HG02623 (cell line): ENCODE data around the gene BPIFB3.

Experiments used
- ATAC-seq: cut with Tn5 transposase; IDR thresholded peaks from one replicate; pipeline ENCODE4 v1.9.1; 2021; ENCODE audit warnings: moderate library complexity; ENCODE audit not compliant: unreplicated experiment

The BPIFB3 gene, protein sequence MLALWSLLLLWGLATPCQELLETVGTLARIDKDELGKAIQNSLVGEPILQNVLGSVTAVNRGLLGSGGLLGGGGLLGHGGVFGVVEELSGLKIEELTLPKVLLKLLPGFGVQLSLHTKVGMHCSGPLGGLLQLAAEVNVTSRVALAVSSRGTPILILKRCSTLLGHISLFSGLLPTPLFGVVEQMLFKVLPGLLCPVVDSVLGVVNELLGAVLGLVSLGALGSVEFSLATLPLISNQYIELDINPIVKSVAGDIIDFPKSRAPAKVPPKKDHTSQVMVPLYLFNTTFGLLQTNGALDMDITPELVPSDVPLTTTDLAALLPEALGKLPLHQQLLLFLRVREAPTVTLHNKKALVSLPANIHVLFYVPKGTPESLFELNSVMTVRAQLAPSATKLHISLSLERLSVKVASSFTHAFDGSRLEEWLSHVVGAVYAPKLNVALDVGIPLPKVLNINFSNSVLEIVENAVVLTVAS

DNA sequence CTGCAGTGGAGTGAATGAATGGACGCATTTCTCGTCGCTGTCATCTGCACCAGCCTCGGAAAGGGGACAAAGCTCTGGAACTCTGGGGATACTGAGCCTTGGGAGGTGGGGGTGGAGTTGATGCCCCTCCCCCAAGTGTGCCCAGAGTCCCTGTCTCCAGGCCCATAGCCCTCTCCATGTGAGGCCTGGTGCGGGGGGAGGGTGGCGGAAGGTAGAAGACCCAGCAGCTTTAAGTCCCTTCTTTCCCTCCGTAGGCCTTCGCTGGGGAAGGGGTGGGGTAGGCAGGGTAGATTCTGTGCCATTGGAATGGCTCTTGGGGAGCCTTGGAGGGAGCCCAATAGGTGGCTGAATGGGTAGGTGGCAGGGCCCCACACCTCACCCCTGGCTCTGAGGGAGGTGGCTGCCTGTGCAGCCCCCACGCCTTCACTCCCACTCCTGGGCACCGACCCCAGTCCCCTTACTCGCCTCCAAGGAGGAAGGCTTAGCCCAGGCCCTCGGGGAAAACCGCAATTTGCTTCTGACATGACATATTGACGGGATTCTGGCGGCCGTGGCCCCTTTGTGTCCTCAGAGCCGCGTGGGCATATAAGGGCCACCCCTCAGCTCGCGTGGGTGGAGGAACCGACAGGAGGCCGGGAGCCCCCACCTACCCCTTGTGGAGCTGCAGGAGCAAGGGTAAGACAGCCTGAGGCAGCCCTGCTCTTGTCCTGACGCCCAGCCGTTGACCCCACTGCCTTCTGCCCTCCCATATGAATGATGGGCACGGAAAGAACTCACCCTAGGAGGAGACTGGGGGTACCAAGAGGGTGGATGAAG, at the start of gene BPIFB3:
Gene BPIFB3, plus strand, starts transcription at position 613 of the 816 bp plus-strand sequence. CDS start 1,533 bp downstream, outside the sequence.
- no peak for ATAC-seq

DNA sequence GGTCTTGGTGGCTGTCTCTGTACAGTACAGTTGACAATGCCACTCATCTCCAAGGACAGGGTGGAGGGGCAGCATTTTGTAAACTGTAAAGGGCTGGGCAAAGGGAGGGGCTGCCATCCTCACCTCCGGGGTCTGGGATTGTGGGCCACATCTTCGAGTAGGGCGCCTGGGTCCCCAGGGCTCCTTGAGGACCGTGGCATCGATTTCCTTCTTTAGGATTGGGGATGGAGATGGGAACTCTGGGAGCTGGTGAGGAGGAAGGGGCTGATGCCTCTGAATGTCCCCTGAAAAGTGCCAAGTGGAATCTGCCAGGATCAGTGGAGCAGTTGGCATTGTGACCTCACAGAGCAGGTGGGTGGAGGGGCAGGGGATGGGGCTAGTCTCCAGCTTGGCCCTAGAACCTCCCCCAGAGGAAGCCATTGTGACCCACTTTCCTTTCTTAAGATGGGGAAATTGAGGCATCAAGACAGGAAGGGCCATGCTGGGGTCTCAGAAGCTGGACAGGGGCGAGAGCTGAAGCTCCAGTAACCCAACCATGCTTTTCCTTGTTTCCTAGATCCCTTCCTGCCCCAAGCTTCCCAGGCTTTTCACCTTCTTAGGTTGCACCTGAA, 49.5 kb upstream of the BPIFB3 start, which contains the start of gene SUN5:
Gene SUN5, minus strand, starts transcription at position 293 of the 611 bp plus-strand sequence. Its CDS starts 93 bp downstream, at position 200.
- no peak for ATAC-seq

- no peak for ATAC-seq
Measured at GRCh38 chr20:33005132-33005566, 48.6 kb upstream of the BPIFB3 start.

DNA sequence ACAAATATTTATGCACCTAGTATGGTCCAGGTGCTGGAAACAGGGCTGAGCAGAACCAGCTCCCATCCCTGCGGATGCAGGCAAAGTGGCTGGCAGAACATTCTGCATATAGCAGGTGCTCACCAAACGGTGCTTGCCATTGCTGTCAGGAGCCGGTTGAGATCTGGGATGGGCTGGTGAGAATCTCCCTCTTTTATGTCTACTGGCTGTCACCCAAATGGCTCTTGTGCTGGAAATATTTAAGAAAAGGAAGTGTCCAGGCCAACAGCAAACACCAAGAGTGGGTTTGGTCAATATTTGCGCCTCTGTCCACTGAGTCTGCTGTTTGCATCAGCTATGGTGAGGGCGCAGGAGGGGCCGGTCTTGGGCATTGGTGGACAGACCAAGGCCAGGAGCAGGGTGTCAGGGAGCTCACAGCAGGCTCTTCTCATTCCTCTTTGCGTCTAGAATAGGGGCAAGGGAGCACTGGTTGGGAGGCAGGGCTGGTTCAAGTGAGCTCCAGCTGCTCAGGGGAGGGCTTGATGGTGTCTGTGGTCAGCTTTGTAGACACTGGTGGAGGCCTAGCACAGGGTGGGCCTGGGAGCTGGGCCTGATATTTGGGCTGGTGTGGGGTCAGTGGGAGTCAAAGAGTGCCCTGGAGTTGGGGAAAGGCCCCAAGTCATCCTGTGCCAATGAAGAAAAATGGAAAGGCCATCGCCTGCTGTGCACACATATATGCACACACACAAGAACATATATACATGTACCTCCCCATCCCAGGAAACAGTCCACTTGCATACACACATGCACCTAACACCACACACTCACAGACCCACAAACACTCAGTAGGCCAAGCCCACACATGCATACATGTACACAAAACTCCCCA, 47.6 kb upstream of the BPIFB3 start:
- no peak for ATAC-seq

GRCh38 chr20:33006776-33007375, 46.8 kb upstream of the BPIFB3 start:
- no peak for ATAC-seq

GRCh38 chr20:33007376-33008335, 46.0 kb upstream of the BPIFB3 start, which contains the start of gene BPIFB2:
BPIFB2 (plus strand) TSS chr20:33007704; CDS start chr20:33008575, 871 bp downstream.
- no peak for ATAC-seq

- no peak for ATAC-seq
Measured at GRCh38 chr20:33008336-33009213, 45.1 kb upstream of the BPIFB3 start.

- no peak for ATAC-seq
Measured at GRCh38 chr20:33009214-33010132, 44.2 kb upstream of the BPIFB3 start.

DNA sequence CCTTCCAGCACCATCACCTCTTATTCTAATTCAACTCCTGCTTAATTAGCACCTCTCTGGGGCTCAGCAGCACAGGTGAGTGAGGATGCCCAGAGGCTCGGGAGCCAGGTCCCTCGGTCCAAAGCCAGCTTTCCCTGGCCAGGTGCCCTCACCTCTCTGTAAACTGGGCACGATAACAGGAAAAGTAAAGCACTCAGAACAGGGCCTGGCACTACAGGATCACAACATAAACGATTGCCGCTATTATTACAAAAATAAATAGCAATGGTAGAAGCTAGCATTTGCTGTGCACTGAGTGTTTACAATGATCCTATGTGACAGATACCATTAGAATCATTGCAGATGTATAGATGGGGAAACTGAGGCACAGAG, 43.6 kb upstream of the BPIFB3 start:
- ATAC-seq = no peak

- ATAC-seq = no peak
Measured at GRCh38 chr20:33010674-33011449, 42.8 kb upstream of the BPIFB3 start.

DNA sequence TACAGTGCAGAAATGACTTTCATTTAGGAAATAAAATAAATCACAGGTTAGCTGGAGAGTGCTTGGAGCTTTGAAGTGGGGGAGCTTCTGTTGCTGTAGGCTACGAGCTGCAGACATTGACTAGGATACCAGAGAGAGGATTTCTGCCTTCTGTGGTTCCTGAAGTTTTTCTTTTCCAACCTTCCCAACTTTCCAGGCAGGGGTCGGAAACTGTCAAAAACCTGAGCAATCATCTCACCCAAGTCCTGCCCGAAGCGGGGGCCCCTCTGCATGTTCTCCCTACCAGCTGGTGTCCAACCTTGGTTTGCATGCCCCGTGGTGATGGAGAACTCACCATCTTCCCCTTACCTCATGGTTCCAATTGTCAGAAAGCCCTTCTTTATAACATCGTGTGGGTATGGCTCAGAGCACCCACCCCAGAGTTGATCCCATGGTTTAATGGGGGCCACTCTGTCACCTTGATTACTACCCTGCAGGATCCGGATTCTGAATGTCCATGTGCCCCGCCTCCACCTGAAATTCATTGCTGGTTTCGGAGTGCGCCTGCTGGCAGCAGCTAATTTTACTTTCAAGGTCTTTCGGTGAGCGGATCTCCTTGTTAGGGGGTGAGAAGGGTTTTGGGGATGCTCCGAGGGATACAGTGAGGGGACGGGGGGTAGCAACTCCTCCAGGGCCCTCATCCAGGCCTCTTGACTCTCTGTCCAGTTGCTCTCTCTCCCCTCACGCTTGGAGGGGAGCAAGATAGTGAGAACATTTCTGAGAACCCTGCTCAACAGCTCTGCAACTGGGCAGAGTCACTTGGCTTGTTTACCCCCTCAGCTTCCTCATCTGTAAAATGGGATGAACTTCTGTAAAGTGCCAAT, 41.1 kb upstream of the BPIFB3 start:
- no peak for ATAC-seq

GRCh38 chr20:33013701-33014326, 39.9 kb upstream of the BPIFB3 start:
- ATAC-seq = no peak

- ATAC-seq = no peak
Measured at GRCh38 chr20:33014336-33015113, 39.2 kb upstream of the BPIFB3 start.

GRCh38 chr20:33015114-33015484, 38.6 kb upstream of the BPIFB3 start:
- ATAC-seq = no peak
